H9 (cell line): ENCODE data around the gene TEC. TPM values are rescaled to one million over a fixed set of nuclear protein-coding genes. Genes with fewer than 3 reads are reported as not detected.

Experiments
- DNase-seq: peaks from one replicate; pipeline ENCODE4 v3.0.0-alpha.2; 2017
- H2AFZ ChIP-seq: one replicate; pipeline ENCODE4 v1.6.1; 2013; ENCODE audit warnings: mild to moderate bottlenecking, low read length, control low read depth, moderate library complexity
- H2AK5ac ChIP-seq: 2 replicates; pipeline ENCODE4 v1.6.1; 2013; ENCODE audit warnings: low read length, control low read depth, mixed read lengths; ENCODE audit not compliant: insufficient read length
- H2BK120ac ChIP-seq: one replicate; pipeline ENCODE4 v1.6.1; 2013; ENCODE audit warnings: low read depth, mild to moderate bottlenecking, low read length, control low read depth, inconsistent platforms; ENCODE audit not compliant: poor library complexity, severe bottlenecking
- H2BK12ac ChIP-seq: 2 replicates; pipeline ENCODE4 v1.6.1; 2013; ENCODE audit warnings: low read length, control low read depth, mixed read lengths, low read depth; ENCODE audit not compliant: insufficient read length
- H2BK15ac ChIP-seq: 2 replicates; pipeline ENCODE4 v1.6.1; 2013; ENCODE audit warnings: low read depth, low read length, control low read depth
- H2BK20ac ChIP-seq: one replicate; pipeline ENCODE4 v1.6.1; 2013; ENCODE audit warnings: low read depth, mild to moderate bottlenecking, low read length, control low read depth, inconsistent platforms; ENCODE audit not compliant: poor library complexity, severe bottlenecking
- H2BK5ac ChIP-seq: 2 replicates; pipeline ENCODE4 v1.6.1; 2013; ENCODE audit warnings: low read length, control low read depth, mixed read lengths; ENCODE audit not compliant: insufficient read length
- H3K14ac ChIP-seq: 2 replicates; pipeline ENCODE4 v1.6.1; 2013; ENCODE audit warnings: low read length, control low read depth; ENCODE audit not compliant: insufficient read depth
- H3K18ac ChIP-seq: 2 replicates; pipeline ENCODE4 v1.6.1; 2013; ENCODE audit warnings: low read depth, mild to moderate bottlenecking, mixed read lengths, low read length, control low read depth; ENCODE audit not compliant: insufficient read length
- H3K23ac ChIP-seq: 2 replicates; pipeline ENCODE4 v1.6.1; 2013; ENCODE audit warnings: low read length, control low read depth, mixed read lengths, low read depth; ENCODE audit not compliant: insufficient read length
- H3K23me2 ChIP-seq: 2 replicates; pipeline ENCODE4 v1.6.1; 2013; ENCODE audit warnings: low read depth, mild to moderate bottlenecking, mixed read lengths, low read length, control low read depth; ENCODE audit not compliant: insufficient read length, poor library complexity, severe bottlenecking
- H3K27ac ChIP-seq: 2 replicates; pipeline ENCODE4 v1.5.1; 2013; ENCODE audit warnings: low read length, control low read depth, mixed read lengths, low read depth; ENCODE audit not compliant: insufficient read length
- H3K27me3 ChIP-seq: 2 replicates; pipeline ENCODE4 v1.6.1; 2013; ENCODE audit warnings: low read length, control low read depth, inconsistent platforms; ENCODE audit not compliant: insufficient read depth
- H3K4ac ChIP-seq: 2 replicates; pipeline ENCODE4 v1.6.1; 2013; ENCODE audit warnings: low read depth, mild to moderate bottlenecking, control low read depth, inconsistent platforms, low read length, moderate library complexity
- H3K4me1 ChIP-seq: 2 replicates; pipeline ENCODE4 v1.6.1; 2013; ENCODE audit warnings: low read length, control low read depth, inconsistent platforms; ENCODE audit not compliant: insufficient read depth
- H3K4me2 ChIP-seq: 2 replicates; pipeline ENCODE4 v1.6.1; 2013; ENCODE audit warnings: low read length, control low read depth, mixed read lengths; ENCODE audit not compliant: insufficient read length, insufficient read depth
- H3K56ac ChIP-seq: 2 replicates; pipeline ENCODE4 v1.6.1; 2013; ENCODE audit warnings: low read depth, mild to moderate bottlenecking, mixed read lengths, low read length, control low read depth; ENCODE audit not compliant: insufficient read length
- H3K79me1 ChIP-seq: 2 replicates; pipeline ENCODE4 v1.6.1; 2013; ENCODE audit warnings: low read depth, mild to moderate bottlenecking, moderate library complexity, low read length, control low read depth, inconsistent platforms; ENCODE audit not compliant: insufficient read depth, poor library complexity, severe bottlenecking
- H3K79me2 ChIP-seq: 2 replicates; pipeline ENCODE4 v1.6.1; 2013; ENCODE audit warnings: low read length, control low read depth, inconsistent platforms; ENCODE audit not compliant: insufficient read depth
- H3K9ac ChIP-seq: 2 replicates; pipeline ENCODE4 v1.6.1; 2013; ENCODE audit warnings: low read length, control low read depth, mixed read lengths; ENCODE audit not compliant: insufficient read length; ENCODE audit errors: extremely low read depth
- H3K9me3 ChIP-seq: one replicate; pipeline ENCODE4 v1.6.1; 2013; ENCODE audit warnings: low read depth, low read length, inconsistent platforms; ENCODE audit not compliant: control insufficient read depth
- H3T11ph ChIP-seq: one replicate; pipeline ENCODE4 v1.6.1; 2013; ENCODE audit warnings: mild to moderate bottlenecking, low read length, control low read depth, inconsistent platforms
- H4K20me1 ChIP-seq: one replicate; pipeline ENCODE4 v1.6.1; 2013; ENCODE audit not compliant: control insufficient read depth, insufficient read length, insufficient read depth
- H4K5ac ChIP-seq: 2 replicates; pipeline ENCODE4 v1.6.1; 2013; ENCODE audit warnings: low read depth, mild to moderate bottlenecking, mixed read lengths, low read length, control low read depth; ENCODE audit not compliant: insufficient read length
- H4K8ac ChIP-seq: replicated peaks from 2 replicates; pipeline ENCODE4 v1.6.1; 2013; ENCODE audit warnings: low read length, control low read depth, mixed read lengths, low read depth; ENCODE audit not compliant: insufficient read length
- H4K91ac ChIP-seq: 2 replicates; pipeline ENCODE4 v1.6.1; 2013; ENCODE audit warnings: low read depth, mild to moderate bottlenecking, moderate library complexity, mixed read lengths, low read length, control low read depth; ENCODE audit not compliant: insufficient read length
- H3K27ac Mint-ChIP-seq, 3 experiments: 2 replicates in 2 of 3; 3 replicates in 1 of 3; pipeline ENCODE4 v1.8.0; 2020 to 2021; ENCODE audit warnings: mixed read lengths in 3 of 3, mild to moderate bottlenecking in 1 of 3, moderate library complexity in 1 of 3
- H3K27me3 Mint-ChIP-seq: 2 replicates; pipeline ENCODE4 v1.8.0; 2021; ENCODE audit warnings: low read depth, mild to moderate bottlenecking, moderate library complexity, mixed read lengths
- H3K36me3 Mint-ChIP-seq, 3 experiments: 2 replicates in 2 of 3; 3 replicates in 1 of 3; pipeline ENCODE4 v1.8.0; 2020 to 2021; ENCODE audit warnings: low read depth in 3 of 3, mixed read lengths in 3 of 3; ENCODE audit not compliant: insufficient read depth in 1 of 3
- H3K4me1 Mint-ChIP-seq, 2 experiments: 2 replicates each; pipeline ENCODE4 v1.8.0; 2020; ENCODE audit warnings: mixed read lengths in 2 of 2
- H3K4me3 Mint-ChIP-seq, 2 experiments: 2 replicates in 1 of 2; 3 replicates in 1 of 2; pipeline ENCODE4 v1.8.0; 2020 to 2021; ENCODE audit warnings: mild to moderate bottlenecking in 2 of 2, mixed read lengths in 2 of 2, moderate library complexity in 1 of 2
- H3K9me3 Mint-ChIP-seq, 2 experiments: 2 replicates in 1 of 2; 3 replicates in 1 of 2; pipeline ENCODE4 v1.8.0; 2020; ENCODE audit warnings: mild to moderate bottlenecking in 2 of 2, mixed read lengths in 2 of 2, moderate library complexity in 1 of 2
- WGBS: extraction: QIAGEN DNeasy Blood & Tissue Kit; methylation state at CpG from one replicate; pipeline ENCODE4 v1.1.7; 2013; ENCODE audit warnings: missing lambda C conversion rate, low lambda C conversion rate, mixed read lengths; ENCODE audit not compliant: insufficient read length; ENCODE audit errors: extremely low coverage; 5-methylcytosine and 5-hydroxymethylcytosine counted together
- total RNA-seq: library from RNA; stranded (reverse); gene quantifications from 2 replicates; pipeline ENCODE4 v1.2.1, GENCODE V29; 2021
- TF ChIP-seq, protein P1 (sequence below): fragments of 200-600 bp; sonication (generic); conservative IDR thresholded peaks from 3 replicates; pipeline ENCODE4 v1.8.0; 2021; ENCODE audit warnings: antibody characterized with exemption, mild to moderate bottlenecking

TEC gene
- total RNA-seq, 1 experiment from 2014 or later, result 1.8 TPM

DNA sequence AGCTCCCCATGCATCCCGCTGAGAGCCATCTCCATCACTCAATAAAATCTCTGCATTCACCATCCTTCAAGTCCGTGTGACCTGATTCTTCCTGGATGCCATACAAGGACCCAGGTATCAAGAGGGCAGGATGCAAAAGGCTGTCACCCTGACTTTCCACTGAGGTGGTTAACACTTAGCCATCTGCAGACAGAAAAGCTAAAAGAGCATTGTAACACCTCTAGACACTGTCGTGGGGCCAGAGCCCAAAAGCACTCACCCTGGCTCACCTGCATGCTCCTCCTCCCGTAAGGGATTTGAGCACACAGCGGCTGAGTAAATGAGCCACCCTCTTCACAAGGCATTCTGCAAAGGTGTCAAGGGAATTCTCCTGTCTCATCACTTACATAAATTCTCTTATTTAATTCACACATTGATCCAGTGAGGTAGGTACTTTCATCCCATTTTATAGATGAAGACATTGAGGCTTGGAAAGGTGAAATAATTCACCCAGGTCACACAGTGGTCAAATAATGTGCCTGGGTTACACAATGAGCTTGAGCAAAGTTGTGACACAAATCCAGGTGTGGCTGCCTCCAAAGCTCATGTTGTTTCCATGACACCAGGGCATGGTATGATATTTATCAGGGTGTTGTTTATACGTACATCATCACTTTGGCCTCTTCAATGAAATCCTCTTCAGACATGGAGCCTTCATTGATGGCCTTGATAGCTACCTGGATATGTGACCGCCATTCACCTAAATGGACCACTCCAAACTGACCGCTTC is 183.6 kb downstream of the TEC start:
- H3K9me3 Mint-ChIP-seq, result peaks cover 0 to 4% of the 10 kb centered on the region in 2 experiments; a peak in 1 of 5 replicates
- H4K5ac ChIP-seq, result no peak overlapping the region
- H3K9me3 ChIP-seq, result no peaks in the 10 kb centered on the region
- H3K27me3 Mint-ChIP-seq, result no peaks in the 10 kb centered on the region
- TF ChIP-seq, protein P1, sequence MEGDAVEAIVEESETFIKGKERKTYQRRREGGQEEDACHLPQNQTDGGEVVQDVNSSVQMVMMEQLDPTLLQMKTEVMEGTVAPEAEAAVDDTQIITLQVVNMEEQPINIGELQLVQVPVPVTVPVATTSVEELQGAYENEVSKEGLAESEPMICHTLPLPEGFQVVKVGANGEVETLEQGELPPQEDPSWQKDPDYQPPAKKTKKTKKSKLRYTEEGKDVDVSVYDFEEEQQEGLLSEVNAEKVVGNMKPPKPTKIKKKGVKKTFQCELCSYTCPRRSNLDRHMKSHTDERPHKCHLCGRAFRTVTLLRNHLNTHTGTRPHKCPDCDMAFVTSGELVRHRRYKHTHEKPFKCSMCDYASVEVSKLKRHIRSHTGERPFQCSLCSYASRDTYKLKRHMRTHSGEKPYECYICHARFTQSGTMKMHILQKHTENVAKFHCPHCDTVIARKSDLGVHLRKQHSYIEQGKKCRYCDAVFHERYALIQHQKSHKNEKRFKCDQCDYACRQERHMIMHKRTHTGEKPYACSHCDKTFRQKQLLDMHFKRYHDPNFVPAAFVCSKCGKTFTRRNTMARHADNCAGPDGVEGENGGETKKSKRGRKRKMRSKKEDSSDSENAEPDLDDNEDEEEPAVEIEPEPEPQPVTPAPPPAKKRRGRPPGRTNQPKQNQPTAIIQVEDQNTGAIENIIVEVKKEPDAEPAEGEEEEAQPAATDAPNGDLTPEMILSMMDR, result no peak
- no peak overlapping the region for H2AK5ac ChIP-seq
- H2BK120ac ChIP-seq, result no peak overlapping the region
- no peak for DNase-seq
- no peaks in the 10 kb centered on the region for H4K20me1 ChIP-seq
- H3K56ac ChIP-seq, result no peak overlapping the region
- no peak overlapping the region for H3K4me3 Mint-ChIP-seq
- H3T11ph ChIP-seq, result no peak overlapping the region
- H3K4me1 ChIP-seq, result no peaks in the 10 kb centered on the region
- H2BK20ac ChIP-seq, result no peak overlapping the region
- H3K27me3 ChIP-seq, result no peaks in the 10 kb centered on the region
- no peak overlapping the region for H4K91ac ChIP-seq
- no peak overlapping the region for H3K27ac Mint-ChIP-seq
- H3K4ac ChIP-seq, result no peak overlapping the region
- no peaks in the 10 kb centered on the region for H3K79me2 ChIP-seq
- no peaks in the 10 kb centered on the region for H3K23me2 ChIP-seq
- no peaks in the 10 kb centered on the region; a peak in 2 of 4 replicates for H3K4me1 Mint-ChIP-seq
- H2BK15ac ChIP-seq, result no peak overlapping the region
- H2AFZ ChIP-seq, result no peak overlapping the region
- H3K27ac ChIP-seq, result no peak overlapping the region
- no CpG with 5 or more reads among the region's 8 CpGs for WGBS
- no peak overlapping the region for H3K14ac ChIP-seq
- no peak overlapping the region for H4K8ac ChIP-seq
- no peak overlapping the region for H2BK12ac ChIP-seq
- H3K36me3 Mint-ChIP-seq, result no peaks in the 10 kb centered on the region
- no peak overlapping the region for H3K9ac ChIP-seq
- H3K4me2 ChIP-seq, result no peak overlapping the region
- no peaks in the 10 kb centered on the region for H3K79me1 ChIP-seq
- H3K23ac ChIP-seq, result no peak overlapping the region
- H3K18ac ChIP-seq, result no peak overlapping the region
- H2BK5ac ChIP-seq, result no peak overlapping the region

Other genes starting within 250 kb of the TEC start
- gene TXK, start 135.6 kb downstream of the TEC start, total RNA-seq, result 0.39 TPM in 1 of 2 replicates, not detected in the other
- gene SLAIN2, start 71.7 kb upstream of the TEC start, total RNA-seq, result 30.8 and 32.0 TPM in 2 replicates
- 1.6 and 1.7 TPM in 2 replicates for gene SLC10A4, start 213.5 kb upstream of the TEC start, total RNA-seq
- 0.61 and 0.88 TPM in 2 replicates for gene ZAR1, start 220.4 kb upstream of the TEC start, total RNA-seq